Muscle of arm (tissue), 12 donors: ENCODE data around the gene CHL1. TPM values are rescaled to one million over a fixed set of nuclear protein-coding genes. Genes with fewer than 3 reads are reported as not detected.
"Not testable (repeated sequence)": the region's sequence is repeated elsewhere in the genome, so short reads cannot be mapped to it uniquely, and the experiment has no call there.

Source experiments
- DNase-seq: peaks from one replicate; pipeline ENCODE4 v3.0.0-alpha.2; 2013
- polyA plus RNA-seq, 12 donors: library from polyadenylated mRNA; unstranded; fragments of 120-200 nt; gene quantifications; one replicate each; pipeline ENCODE4 v1.2.1, GENCODE V29; 2013; ENCODE audit not compliant: insufficient read length in 12 of 12

The CHL1 gene
- polyA plus RNA-seq, 12 donors: 3.1 to 14.8 (median 3.9) TPM; not detected in 1

DNA sequence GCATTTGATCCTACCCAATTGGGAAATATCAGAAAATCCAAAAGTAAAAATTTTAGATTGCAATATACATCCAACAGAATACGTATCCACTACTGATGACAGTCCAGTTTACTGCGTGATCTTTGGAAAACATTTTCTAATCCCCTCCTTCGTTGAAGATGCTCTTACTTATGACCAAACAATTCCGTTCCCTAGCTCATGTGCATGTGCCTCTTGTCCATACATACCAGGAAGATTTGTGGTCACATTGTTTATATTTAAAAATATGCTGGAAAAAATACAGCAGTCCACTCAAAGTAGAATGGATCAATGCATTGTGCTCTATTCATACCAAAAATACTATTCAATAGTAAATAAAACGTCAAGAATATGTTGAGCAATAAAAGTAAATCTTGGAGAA lies 135.3 kb downstream of the CHL1 start:
- DNase-seq: no peak

DNA sequence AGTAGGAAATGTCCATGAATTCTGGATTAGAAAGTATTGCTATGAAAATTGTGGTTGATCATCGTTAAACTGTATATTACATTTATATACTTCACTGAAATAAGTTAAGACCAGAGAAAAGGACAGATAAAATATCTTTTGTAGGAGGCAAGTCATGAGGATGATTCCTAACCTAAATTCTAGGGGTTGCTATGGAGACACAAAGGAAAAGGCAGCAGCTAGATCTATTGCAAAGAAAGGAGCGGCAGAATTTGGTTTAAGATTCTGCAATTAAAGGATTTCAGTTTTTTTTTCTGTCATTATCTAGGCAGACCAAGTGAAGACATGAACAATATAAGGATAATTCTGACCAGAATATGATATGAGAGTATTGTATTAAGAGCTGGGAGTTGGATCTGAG lies 136.1 kb downstream of the CHL1 start:
- DNase-seq: no peak

DNA sequence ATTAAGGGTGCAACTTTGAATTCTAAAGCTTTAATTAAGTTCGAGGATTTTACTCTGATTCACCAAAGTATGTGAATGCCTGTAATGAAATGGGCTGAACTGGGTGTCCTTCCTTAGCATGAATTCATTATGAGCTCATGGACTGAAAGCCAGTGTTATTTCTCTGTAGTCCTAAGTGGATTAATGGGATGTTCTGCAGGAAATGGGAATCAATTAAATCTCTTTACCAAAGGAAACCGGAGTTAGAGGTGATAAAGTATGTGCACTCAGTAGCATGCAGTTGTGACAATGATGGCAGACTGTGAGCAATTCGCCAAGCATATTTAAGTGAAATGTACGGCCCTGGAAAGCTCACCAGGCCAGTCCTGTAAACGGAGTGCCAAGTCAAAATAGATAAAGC lies 138.7 kb downstream of the CHL1 start:
- no peak for DNase-seq

DNA sequence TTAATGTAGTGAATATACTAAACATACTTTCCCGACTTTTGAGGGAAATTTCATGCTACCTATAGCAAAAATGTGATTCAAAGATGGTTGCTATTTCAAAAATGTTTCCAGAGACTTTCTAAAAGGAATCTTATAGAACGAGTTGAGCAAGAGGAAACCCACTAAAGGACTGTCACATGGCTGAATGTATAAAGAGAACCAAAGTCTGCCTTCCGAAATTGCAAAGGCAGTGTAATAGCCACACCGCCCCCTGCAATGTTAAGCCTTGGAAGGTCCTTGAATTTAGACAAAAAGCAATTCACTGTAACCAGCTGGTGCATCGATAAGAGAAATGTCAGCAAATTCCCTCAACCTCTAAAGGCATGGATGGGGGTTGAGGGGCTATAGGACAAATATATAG lies 142.8 kb downstream of the CHL1 start:
- no peak for DNase-seq

DNA sequence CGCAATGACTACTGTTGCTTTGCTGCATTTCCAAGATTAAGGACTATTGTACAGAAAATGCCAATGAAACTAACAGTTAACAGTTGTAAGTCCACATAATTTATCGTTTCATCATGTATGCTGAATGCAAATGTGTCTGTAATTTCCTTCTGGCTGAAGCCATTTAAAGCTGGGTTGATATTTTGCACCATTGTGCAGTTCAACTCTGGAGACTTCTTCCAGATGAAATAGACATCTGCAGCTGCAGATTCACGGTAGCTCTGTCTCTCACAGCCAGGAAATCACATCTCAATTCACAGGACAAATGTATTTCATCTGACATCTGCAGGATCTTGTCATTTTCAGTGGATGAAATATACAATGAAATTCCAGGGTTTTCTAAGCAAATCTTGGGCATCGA lies 145.4 kb downstream of the CHL1 start:
- DNase-seq: no peak

DNA sequence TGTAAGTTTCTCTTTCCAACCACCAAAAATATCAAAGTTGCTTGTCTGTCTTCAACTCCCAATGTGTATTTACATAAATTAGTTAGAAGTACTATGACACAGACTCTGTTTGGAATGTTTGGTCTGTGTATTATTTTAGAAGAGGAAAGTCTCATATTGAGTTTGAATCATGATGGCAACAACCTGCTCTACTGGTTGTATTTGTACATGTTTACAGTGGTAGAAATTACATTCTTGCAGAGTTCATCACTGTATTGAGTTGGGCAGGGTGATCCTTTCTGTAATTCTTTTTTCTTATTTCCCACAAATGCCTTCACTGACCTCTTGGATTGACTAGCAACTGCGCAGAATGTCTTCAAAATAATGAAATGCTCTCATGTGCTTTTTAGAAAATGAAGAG lies 149.6 kb downstream of the CHL1 start:
- no peak for DNase-seq

DNA sequence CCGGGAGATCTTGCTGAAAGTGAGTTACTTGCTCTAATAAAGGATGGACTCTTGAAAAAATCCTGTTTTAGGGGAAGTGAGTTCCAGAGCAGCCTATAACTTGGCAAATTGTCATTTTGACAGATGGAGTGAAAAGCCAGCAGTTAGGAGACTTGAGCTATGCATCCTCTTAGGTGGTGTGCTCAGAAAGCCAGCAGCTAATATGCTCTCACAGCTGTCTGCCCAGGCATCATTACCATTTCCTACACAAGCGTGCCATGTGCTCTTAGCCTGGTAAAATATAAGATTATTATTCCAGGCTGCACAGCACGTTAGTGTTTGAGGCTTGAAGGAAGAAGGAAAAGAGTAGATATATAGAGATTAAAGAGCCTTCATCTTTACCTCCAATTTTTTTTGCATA lies 151.0 kb downstream of the CHL1 start:
- DNase-seq: no peak

DNA sequence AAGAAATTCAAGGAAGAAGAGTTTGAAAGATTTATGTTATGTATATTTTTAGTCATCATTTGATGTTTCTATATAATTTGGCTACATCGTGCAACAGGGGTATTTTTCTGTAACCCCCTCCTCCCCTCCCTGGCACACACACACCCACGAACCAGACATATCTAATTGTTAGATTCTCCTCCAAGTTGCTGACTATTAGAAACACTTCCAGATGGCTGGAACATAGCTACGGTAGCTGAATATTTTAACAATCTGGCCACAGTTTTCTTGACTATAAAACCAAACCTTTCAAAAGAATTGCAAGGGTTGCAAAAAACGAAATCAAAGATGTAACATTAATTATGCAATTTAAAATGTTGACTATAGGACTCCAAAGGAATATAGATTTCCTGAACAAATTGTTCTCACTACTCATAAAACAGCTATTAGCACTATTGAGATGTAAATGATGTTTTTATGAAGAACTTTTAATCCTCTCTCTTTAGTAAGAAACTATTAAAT lies 154.4 kb downstream of the CHL1 start:
- no peak for DNase-seq

DNA sequence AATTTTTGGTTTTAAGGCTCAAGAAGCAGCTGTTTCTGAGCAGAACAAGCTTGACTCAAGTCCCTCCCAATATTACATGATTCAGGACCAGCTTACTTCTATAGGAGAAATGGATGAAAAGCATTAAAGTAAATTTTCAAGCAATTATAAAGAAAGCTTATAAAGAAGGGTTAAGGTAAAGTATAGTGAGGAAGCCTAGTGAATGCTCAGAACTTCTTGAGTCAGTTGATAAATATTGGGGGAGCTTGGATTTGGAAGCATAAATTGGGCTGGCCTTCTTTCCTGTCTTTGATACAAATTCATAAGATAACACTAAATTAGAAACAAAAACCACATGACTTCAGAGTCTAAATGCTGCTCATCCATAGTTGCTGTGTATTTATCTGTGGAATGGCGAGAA lies 156.0 kb downstream of the CHL1 start:
- no peak for DNase-seq

DNA sequence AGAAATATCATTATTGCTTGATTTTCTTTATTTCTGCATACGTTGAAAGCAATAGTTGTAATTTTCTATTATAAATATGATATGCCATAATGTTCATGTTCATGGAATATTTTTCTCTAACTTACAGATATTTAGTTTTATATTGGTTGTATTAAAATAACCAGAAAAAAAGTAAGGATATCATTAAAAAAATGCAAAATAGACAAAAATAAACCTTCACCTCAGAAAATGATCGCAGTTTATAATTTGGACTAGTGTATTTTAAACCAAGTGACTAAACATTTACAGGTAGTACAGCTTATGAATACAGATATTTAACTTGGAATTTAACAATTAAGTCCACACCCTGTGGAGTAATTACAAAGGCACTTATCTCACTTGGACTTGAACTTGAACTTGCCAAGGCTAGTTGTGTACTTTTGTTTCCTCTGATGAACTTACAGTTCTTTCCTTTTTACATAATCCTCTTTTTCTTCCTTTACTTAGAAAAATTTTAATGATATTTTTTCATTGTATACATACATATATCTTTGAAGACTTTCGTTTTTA lies 156.7 kb downstream of the CHL1 start:
- DNase-seq: no peak

DNA sequence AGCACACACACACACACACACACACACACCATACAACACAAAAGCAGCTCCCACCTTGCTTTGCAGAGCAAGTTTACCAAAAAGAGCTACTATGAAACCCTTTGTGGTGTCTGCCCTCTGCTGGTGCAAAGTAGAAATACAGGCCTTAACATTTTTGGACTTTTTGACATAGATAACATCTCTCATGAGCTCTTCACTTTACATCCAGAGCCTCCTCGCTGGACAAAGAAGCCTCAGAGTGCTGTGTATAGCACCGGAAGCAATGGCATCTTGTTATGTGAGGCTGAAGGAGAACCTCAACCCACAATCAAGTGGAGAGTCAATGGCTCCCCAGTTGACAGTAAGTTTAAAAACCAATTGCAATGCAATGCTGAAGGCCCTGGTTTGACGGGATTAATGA lies 157.9 kb downstream of the CHL1 start:
- peak; percentile 43 for DNase-seq

DNA sequence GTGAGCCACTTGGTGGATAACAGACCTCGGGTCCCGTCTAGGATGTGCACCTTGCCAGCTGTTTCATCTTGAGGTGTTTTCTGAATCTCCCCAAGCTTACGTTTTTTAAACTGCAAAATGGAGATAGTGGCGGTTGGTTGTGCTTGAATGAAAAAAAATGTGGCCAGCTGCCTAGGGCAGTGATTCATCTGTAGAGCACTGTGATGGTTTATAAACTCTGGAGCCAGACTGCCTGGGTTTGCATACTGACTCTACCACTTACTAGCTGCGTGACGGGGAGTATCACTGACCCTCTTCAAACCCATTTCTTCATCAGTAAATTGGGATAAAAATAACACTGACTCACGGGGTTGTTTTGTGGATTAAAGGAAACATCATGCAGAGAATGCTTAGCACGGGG lies 159.1 kb downstream of the CHL1 start:
- DNase-seq: no peak

DNA sequence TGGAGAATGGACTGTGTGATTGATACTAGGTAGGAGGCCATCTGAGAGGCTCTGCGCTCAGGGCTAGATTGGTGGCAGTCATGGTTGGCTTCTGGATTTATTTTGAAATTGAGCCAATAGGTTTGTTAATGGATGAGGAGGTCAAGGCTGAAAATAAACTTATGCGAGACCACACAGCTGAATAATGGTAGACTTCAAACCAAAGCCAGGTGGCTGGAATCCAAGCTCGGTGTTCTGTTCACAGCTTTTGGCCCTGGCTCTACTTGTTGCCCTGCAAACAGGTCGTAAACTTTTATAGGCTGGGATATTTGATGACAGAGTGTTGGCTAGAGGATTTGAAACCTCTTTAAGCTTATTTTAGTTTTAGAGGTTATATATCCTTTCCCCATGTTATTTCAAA lies 160.4 kb downstream of the CHL1 start:
- DNase-seq: no peak

DNA sequence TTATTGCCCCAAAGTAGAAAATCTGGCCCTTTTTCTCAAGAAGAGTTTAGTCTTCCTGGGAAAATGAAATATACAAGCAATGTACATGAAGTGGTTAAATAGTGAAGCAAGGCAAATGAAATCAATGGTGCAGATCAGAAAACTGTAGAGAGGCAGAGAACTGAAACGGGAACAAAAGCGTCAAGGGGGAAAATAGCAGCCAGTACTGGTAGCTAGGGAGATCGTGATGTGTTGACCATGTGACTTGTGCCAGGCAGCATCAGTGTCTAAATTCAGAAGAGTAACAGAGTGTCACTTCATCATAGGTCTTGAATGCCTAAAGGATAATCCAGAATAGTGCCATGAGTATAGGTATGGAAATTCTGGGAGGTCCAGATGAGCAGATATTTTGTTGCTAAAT lies 163.1 kb downstream of the CHL1 start:
- no peak for DNase-seq

DNA sequence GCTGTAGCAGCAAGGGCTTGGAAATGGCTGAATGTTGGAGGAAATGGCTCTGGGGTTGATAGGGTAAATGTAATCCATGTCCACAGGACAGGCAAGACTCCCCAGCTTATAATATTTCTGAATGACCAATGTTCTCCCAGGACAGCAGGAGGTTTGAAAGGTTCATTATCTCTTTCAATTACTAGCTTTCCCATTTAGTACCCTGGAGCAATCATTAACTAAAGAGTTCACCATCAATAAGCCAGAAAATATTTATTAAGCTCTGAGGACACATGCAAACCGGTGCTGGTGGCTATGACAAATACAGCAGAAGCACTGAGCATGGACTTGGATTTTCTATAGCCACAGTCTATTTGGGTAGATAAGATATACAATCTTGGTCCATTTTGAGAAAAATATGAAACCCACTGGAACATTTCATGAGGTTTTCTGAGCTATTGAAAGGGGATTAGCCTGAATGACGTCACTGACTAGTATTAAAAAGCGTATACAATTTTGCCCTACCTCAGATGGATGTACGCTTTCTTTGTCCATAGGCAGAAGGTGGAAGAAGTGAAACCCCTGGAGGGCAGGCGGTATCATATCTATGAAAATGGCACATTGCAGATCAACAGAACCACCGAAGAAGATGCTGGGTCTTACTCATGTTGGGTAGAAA lies 166.2 kb downstream of the CHL1 start:
- no peak for DNase-seq

DNA sequence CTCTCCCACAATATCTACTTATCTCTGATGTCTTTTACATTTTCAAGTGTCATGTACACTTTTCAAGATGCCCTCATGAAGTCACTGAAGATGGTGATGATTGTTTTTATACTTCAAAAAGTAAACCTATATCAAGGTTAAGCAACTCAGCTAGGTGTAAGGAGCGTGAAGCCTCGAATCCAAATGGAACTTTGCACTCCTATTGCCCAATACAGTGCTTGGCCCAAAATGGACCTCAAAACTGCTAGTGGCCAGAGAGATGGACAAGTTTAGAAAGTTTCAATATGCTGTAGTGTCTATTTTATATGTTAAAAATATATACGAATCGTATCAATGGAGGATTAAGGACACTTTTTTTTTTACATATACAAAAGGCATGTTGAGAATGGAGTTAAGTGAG lies 167.7 kb downstream of the CHL1 start:
- no peak for DNase-seq

DNA sequence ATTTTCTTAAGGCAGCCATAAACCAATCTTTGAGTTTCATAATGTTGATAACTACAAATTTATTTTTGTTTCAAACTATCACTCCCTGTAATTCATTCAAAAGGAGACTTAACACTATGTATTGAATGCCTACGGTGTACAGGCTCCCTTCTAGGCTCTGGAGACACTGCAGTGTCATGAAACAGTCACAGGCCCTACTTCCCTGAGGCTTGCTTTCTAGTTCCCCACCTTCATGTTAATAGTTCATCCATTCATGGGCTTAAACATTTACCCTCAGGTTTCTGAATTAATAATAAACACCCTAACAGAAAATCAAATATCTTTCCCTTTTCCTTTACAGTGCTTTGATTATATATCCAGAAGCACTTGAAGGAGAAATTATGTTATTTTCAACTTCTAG lies 168.7 kb downstream of the CHL1 start:
- no peak for DNase-seq

DNA sequence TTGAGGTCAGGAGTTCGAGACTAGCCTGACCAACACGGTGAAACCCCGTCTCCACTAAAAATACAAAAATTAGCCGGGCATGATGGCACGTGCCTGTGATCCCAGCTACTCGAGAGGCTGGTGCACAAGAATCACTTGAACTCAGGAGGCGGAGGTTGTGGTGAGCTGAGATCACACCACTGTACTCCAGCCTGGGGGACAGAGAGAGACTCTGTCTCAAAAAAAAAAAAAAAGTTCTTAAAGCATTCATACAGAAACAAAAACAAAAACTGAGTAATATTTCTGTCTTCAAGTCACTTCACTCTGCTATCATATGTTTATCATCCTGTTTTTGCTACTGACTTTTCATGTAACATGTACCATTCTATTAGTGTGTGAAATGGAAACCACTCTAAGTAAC lies 169.7 kb downstream of the CHL1 start:
- DNase-seq: not testable (repeated sequence)

DNA sequence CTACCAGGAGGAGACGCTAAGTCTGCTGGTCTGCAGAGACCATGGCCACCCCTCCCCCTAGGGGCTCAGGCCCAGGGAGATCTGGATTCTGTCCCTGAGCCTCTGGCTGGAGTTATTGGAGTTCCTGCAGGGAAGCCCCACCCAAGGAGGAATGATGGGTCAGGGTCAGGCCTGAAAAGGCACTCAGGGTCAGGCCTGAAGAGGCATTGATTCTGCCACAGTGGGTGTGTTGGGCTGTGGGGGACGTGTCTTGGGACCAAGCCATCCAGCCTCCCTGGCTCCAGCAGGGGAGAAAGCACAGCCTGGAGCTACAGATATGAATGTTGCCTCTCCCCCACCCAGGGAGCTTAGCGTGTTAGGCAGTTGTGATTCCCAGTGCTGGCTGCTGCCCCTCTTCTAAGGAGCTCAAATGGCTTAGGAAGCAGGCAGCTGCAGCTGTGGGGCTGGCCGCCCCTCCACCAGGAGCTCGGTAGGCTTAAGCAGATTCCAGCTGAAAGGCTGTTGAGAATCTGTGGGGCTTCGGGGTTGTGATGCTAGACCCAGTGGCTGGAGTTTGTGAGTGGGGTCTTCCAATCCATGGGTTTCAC lies 176.7 kb downstream of the CHL1 start:
- DNase-seq: no peak

DNA sequence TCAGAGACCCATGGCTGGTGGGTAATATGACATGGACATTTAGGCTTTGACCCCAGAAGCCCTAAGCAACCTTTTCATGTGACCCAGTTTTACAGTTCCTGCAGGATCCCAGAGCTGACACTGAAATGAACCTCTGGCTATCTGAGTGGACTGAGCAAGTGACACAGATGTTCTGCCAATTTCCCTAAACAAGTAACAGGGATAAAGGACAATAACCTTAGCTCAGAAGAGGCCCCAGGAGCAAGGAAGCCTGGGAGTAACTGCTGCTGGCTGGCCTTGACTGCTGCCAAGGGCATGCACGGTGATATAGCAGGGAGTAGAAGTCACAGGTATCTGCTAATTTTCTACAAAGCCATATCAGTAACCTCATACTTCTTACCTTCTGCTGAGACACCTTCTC lies 177.9 kb downstream of the CHL1 start:
- no peak for DNase-seq

DNA sequence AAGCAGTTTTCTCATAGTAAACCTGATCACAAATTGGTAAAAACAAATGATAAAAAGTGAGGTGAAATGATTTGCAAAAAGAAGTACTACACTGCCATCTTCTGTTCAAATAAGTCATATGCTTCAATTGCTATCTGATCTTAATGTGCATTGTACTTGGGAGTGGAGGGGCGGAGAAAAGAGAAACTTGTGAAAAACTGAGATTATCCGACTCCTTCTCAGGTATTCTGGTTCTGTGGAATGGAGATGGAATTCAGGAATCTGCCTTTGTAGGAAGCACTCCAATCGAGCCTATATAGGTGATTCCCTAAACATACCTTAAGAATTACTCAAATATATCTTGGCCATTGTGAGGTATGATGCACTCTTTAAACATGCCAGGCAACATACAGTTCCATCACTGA lies 180.6 kb downstream of the CHL1 start:
- no peak for DNase-seq

DNA sequence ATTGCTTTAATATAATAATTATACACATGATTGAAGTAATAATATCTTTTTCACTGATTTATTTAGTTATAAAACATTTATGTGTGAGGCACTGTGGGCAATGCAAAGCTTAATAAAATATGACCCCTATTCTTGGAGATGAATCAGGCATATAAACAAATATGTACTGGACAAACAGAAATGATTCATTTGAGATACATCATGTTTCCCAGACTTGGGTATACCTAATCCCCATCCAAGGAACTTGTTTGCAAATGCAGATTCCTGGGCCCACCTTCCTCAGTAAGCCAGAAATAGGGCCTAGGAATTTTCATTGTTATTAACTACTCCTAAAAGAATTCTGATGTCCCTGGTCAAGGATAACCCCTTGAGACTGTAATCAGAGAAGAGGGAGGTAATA lies 184.2 kb downstream of the CHL1 start:
- DNase-seq: no peak

DNA sequence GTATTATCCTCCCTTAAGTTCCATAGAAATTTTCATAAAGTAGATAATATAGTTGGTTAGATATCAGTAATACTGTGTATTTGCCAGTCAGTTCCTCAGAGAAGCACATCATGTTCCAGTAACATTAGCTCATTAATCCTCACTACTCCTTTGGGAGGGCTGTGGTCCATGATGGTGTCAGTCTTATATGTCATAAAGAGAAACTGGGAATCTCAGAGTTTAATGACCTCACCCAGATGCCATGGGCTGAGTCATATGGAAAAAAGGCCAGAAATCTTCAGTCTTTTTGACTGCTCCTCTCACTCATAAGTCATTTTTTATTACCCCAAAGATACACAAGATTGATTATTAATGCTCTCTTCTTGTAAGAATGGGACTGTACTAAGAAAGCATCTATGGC lies 188.6 kb downstream of the CHL1 start:
- no peak for DNase-seq

DNA sequence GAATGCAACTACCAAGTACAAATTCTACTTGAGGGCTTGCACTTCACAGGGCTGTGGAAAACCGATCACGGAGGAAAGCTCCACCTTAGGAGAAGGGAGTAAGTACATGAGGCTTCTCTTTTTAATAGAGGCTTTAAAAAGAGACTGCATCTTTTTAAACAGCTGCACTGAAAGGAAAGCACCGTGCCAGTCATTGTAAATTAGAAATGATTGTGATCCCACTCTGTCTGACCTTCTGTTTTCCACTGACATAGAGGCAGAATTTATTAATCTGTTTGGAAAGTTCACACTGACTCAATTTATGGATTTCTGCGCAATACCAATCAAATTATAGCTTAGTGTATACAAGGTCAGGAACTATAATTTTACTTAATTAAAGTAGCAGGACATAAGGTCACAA lies 198.2 kb downstream of the CHL1 start:
- DNase-seq: no peak
